AG20443 (cell line): Measurements from ENCODE around the gene UNC13B.
"Not testable (repeated sequence)": the region's sequence is repeated elsewhere in the genome, so short reads cannot be mapped to it uniquely, and the experiment has no call there.

Experiments
- DNase-seq: peaks from one replicate; pipeline ENCODE4 v3.0.0; 2012; ENCODE audit warnings: low spot score, mixed read lengths

UNC13B gene

GRCh38 chr9:35380619-35381018 lies 218.8 kb downstream of the UNC13B start:
- no peak for DNase-seq

- peak; percentile 85 for DNase-seq
These were observed 223.2 kb downstream of the UNC13B start for GRCh38 chr9:35385042-35385441.

- DNase-seq: no peak
These were observed 233.4 kb downstream of the UNC13B start for GRCh38 chr9:35395076-35395705.

- no peak for DNase-seq
These were observed 233.9 kb downstream of the UNC13B start for GRCh38 chr9:35395706-35396101.

GRCh38 chr9:35396560-35397215 lies 234.9 kb downstream of the UNC13B start:
- DNase-seq: no peak

GRCh38 chr9:35397216-35397698 lies 235.4 kb downstream of the UNC13B start:
- no peak for DNase-seq

GRCh38 chr9:35397923-35398322 lies 236.1 kb downstream of the UNC13B start:
- no peak for DNase-seq

- DNase-seq: no peak
These were observed 237.0 kb downstream of the UNC13B start for GRCh38 chr9:35398651-35399335.

GRCh38 chr9:35404865-35405264 lies 243.1 kb downstream of the UNC13B start:
- no peak for DNase-seq

- no peak for DNase-seq
These were observed 244.6 kb downstream of the UNC13B start for GRCh38 chr9:35406183-35406959.

GRCh38 chr9:35407846-35408245 lies 246.0 kb downstream of the UNC13B start:
- DNase-seq: no peak

- not testable (repeated sequence) for DNase-seq
These were observed 247.6 kb downstream of the UNC13B start for GRCh38 chr9:35409434-35409833.

GRCh38 chr9:35414889-35415288 lies 253.1 kb downstream of the UNC13B start:
- DNase-seq: peak; percentile 2

- DNase-seq: peak; percentile 2
These were observed 253.7 kb downstream of the UNC13B start for GRCh38 chr9:35415402-35416097.

GRCh38 chr9:35416098-35416427 lies 254.3 kb downstream of the UNC13B start:
- no peak for DNase-seq

- DNase-seq: no peak
These were observed 260.5 kb downstream of the UNC13B start for GRCh38 chr9:35422346-35422745.

- no peak for DNase-seq
These were observed 260.9 kb downstream of the UNC13B start for GRCh38 chr9:35422753-35423152.

- no peak for DNase-seq
These were observed 261.7 kb downstream of the UNC13B start for GRCh38 chr9:35423499-35423898.

- DNase-seq: no peak
These were observed 262.8 kb downstream of the UNC13B start for GRCh38 chr9:35424356-35425352.

- DNase-seq: no peak
These were observed 264.8 kb downstream of the UNC13B start for GRCh38 chr9:35426627-35427026.

- no peak for DNase-seq
These were observed 269.7 kb downstream of the UNC13B start for GRCh38 chr9:35431467-35431866.
